ENCODE measurements around the gene PJA1.

Gene PJA1

GRCh38 chrX:69133921-69134542 is 31.2 kb downstream of the PJA1 start:
- no peak for DNase-seq (ENCODE audit: low read depth, low spot score)
- no peak overlapping the region for H3K4me3 ChIP-seq (ENCODE audit: low read depth, low read length)
- POLR2A ChIA-PET: no interaction called here
- CTCF ChIA-PET: interaction anchor here (0.6 to 1.5 kb wide), 6 partner anchors 10 to 305 kb away, joined by 3 to 6 read pairs (median 4); partner anchors contain the start of gene EFNB1
- TF ChIP-seq CTCF (IDR thresholded peaks at IDR 0.05; ENCODE audit: insufficient read depth, low read length, missing control alignments): peak; percentile 35

- no peak for TF ChIP-seq CTCF (IDR thresholded peaks at IDR 0.05; ENCODE audit: insufficient read depth, low read length, missing control alignments)
- ChIA-PET CTCF (interaction anchor here (1.1 to 2.5 kb wide), 2 partner anchors 90 to 304 kb away, joined by 3 to 15 read pairs; partner anchors contain the start of gene EFNB1), POLR2A (no interaction called here)
- H3K4me3 ChIP-seq (ENCODE audit: low read depth, low read length): no peak overlapping the region
- no peak for DNase-seq (ENCODE audit: low read depth, low spot score)
Observed at GRCh38 chrX:69131886-69132285, 33.4 kb downstream of the PJA1 start.

GRCh38 chrX:69130439-69130838 is 34.8 kb downstream of the PJA1 start:
- H3K4me3 ChIP-seq (ENCODE audit: low read depth, low read length): no peak overlapping the region
- no peak for DNase-seq (ENCODE audit: low read depth, low spot score)
- POLR2A ChIA-PET: no interaction called here
- CTCF ChIA-PET: interaction anchor here (1.0 to 2.5 kb wide), 2 partner anchors 36 to 302 kb away, joined by 3 to 15 read pairs; partner anchors contain the start of gene EFNB1
- no peak for TF ChIP-seq CTCF (IDR thresholded peaks at IDR 0.05; ENCODE audit: insufficient read depth, low read length, missing control alignments)

- DNase-seq (ENCODE audit: low read depth, low spot score): no peak
- TF ChIP-seq CTCF (IDR thresholded peaks at IDR 0.05; ENCODE audit: insufficient read depth, low read length, missing control alignments): no peak
- ChIA-PET CTCF (interaction anchor here (0.6 to 2.0 kb wide), 3 partner anchors 12 to 93 kb away, joined by 3 to 7 read pairs (median 4); no protein-coding TSS in a partner anchor), POLR2A (no interaction called here)
- no peak overlapping the region for H3K4me3 ChIP-seq (ENCODE audit: low read depth, low read length)
Observed at GRCh38 chrX:69128588-69128987, 36.7 kb downstream of the PJA1 start.

- no peak for TF ChIP-seq CTCF (IDR thresholded peaks at IDR 0.05; ENCODE audit: insufficient read depth, low read length, missing control alignments)
- no peak for DNase-seq (ENCODE audit: low read depth, low spot score)
- H3K4me3 ChIP-seq (ENCODE audit: low read depth, low read length): no peak overlapping the region
- POLR2A ChIA-PET: no interaction called here
- CTCF ChIA-PET: interaction anchor here (1.3 to 2.0 kb wide), 3 partner anchors 9 to 95 kb away, joined by 3 to 7 read pairs (median 4); no protein-coding TSS in a partner anchor
Observed at GRCh38 chrX:69127466-69127865, 37.8 kb downstream of the PJA1 start.

GRCh38 chrX:69126642-69127041 is 38.6 kb downstream of the PJA1 start:
- TF ChIP-seq CTCF (IDR thresholded peaks at IDR 0.05; ENCODE audit: insufficient read depth, low read length, missing control alignments): no peak
- DNase-seq (ENCODE audit: low read depth, low spot score): no peak
- H3K4me3 ChIP-seq (ENCODE audit: low read depth, low read length): no peak overlapping the region
- ChIA-PET CTCF (interaction anchor here (0.9 to 2.0 kb wide), 3 partner anchors 8 to 299 kb away, joined by 3 to 7 read pairs (median 3); no protein-coding TSS in a partner anchor), POLR2A (no interaction called here)

All from AG04449 (cell line).